HUES6 (cell line): ENCODE results near the gene PEPD.
A peak's percentile ranks its signal among the peaks of the same experiment; 100 is the strongest.
"Not testable (repeated sequence)": the region's sequence is repeated elsewhere in the genome, so short reads cannot be mapped to it uniquely, and the experiment has no call there.

Source experiments
- H3K27ac ChIP-seq: 2 replicates; pipeline ENCODE4 v1.7.0; 2013; ENCODE audit warnings: low read depth, mild to moderate bottlenecking, low read length, inconsistent platforms
- H3K27me3 ChIP-seq: 2 replicates; pipeline ENCODE4 v1.6.1; 2013; ENCODE audit warnings: low read length; ENCODE audit not compliant: control insufficient read depth, insufficient read depth
- H3K36me3 ChIP-seq: 2 replicates; pipeline ENCODE4 v1.6.1; 2013; ENCODE audit warnings: low read length; ENCODE audit not compliant: control insufficient read depth, insufficient read depth
- H3K4me1 ChIP-seq: 2 replicates; pipeline ENCODE4 v1.6.1; 2013; ENCODE audit warnings: low read length; ENCODE audit not compliant: control insufficient read depth, insufficient read depth
- H3K4me3 ChIP-seq: 2 replicates; pipeline ENCODE4 v1.5.1; 2013; ENCODE audit warnings: low read depth, low read length
- H3K9ac ChIP-seq: one replicate; pipeline ENCODE4 v1.6.1; 2013; ENCODE audit warnings: mild to moderate bottlenecking, low read length
- H3K9me3 ChIP-seq: 2 replicates; pipeline ENCODE4 v1.6.1; 2013; ENCODE audit warnings: low read depth, low read length; ENCODE audit not compliant: control insufficient read depth, insufficient read depth

PEPD gene

GRCh38 chr19:33521480-33522370, at the start of gene PEPD:
TSS of gene PEPD (minus strand) at chr19:33521791. CDS start at chr19:33521760, 31 bp downstream.
- Histone ChIP-seq H3K4me1 (peaks cover 17% of the 10 kb centered on the region; the same call in 1 of the 2 replicates), H3K4me3 (peak within 1 kb of the TSS; percentile 92), H3K9me3 (no peaks in the 10 kb centered on the region), H3K36me3 (no peaks in the 10 kb centered on the region), H3K27me3 (no peaks in the 10 kb centered on the region; the same call in 1 of the 2 replicates), H3K9ac (peak within 1 kb of the TSS; percentile 79), H3K27ac (peak within 1 kb of the TSS; percentile 28; the same call in 1 of the 2 replicates)

GRCh38 chr19:33569821-33570220, 48.2 kb upstream of the PEPD start:
- H3K4me3 ChIP-seq: no peak overlapping the region
- no peak overlapping the region for H3K27ac ChIP-seq
- H3K27me3 ChIP-seq: no peaks in the 10 kb centered on the region

DNA sequence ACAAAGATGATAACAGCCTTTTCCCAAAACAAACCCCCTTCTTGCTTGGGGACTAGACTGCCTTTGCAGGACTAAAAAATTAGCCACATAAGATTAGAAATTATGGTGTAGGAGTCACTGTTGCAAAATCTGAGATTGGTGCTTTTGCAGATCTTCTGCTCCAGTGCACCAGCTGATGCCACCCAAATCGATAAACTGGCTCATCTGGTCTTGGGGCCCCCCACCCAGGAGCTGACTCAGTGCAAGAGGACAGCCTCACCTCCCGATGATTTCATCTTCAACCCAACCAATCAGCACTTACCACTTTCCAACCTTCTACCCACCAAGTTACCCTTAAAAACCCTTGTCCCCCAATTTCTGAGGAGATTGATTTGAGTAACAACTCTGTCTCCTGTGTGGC, 47.1 kb upstream of the PEPD start:
- Histone ChIP-seq H3K4me1 (peaks cover 33% of the 10 kb centered on the region), H3K27ac (no peak overlapping the region), H3K27me3 (no peaks in the 10 kb centered on the region), H3K9me3 (peaks cover 2% of the 10 kb centered on the region), H3K36me3 (no peaks in the 10 kb centered on the region), H3K4me3 (no peak overlapping the region), H3K9ac (no peak overlapping the region)

More at GRCh38 chr19:33569821-33570220, 48.2 kb upstream of the PEPD start:
- peaks cover 11% of the 10 kb centered on the region for H3K9me3 ChIP-seq
- no peaks in the 10 kb centered on the region for H3K36me3 ChIP-seq
- no peak overlapping the region for H3K9ac ChIP-seq
- peaks cover 32% of the 10 kb centered on the region for H3K4me1 ChIP-seq

DNA sequence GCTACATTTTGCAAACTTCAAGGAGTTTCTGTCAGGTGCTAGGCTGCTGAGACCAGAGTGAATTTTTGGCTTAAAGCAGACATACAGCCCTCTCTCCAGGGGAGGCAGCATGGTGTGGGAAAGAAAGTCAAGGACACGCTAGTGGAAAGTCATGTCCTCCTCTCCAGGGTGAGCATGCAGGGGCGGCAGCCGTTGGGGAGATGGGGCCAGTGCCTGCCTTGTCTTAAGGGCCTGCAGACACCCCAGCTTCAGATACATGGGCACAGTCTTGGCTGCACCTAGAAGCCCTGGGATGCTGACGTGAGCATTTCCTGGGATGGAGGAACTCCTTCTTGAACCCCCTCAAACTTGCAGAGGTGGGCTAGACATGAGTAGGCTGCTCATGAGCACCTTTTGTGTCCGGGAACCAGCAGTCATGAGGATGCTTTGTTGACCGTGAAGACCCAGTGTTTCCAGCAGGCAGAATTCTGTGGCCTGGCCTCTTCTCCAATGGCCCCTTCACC, 43.3 kb upstream of the PEPD start:
- no peak overlapping the region for H3K9ac ChIP-seq
- H3K36me3 ChIP-seq: no peaks in the 10 kb centered on the region
- no peak overlapping the region for H3K4me3 ChIP-seq
- no peaks in the 10 kb centered on the region for H3K27me3 ChIP-seq
- no peak overlapping the region for H3K27ac ChIP-seq
- H3K9me3 ChIP-seq: no peaks in the 10 kb centered on the region
- peaks cover 29% of the 10 kb centered on the region for H3K4me1 ChIP-seq

- H3K9ac ChIP-seq: no peak overlapping the region
- no peaks in the 10 kb centered on the region for H3K27me3 ChIP-seq
- no peak overlapping the region for H3K27ac ChIP-seq
- H3K4me3 ChIP-seq: no peak overlapping the region
- no peaks in the 10 kb centered on the region for H3K9me3 ChIP-seq
- H3K4me1 ChIP-seq: peaks cover 26% of the 10 kb centered on the region
- no peaks in the 10 kb centered on the region for H3K36me3 ChIP-seq
Observed at GRCh38 chr19:33562636-33563035, 41.0 kb upstream of the PEPD start.

DNA sequence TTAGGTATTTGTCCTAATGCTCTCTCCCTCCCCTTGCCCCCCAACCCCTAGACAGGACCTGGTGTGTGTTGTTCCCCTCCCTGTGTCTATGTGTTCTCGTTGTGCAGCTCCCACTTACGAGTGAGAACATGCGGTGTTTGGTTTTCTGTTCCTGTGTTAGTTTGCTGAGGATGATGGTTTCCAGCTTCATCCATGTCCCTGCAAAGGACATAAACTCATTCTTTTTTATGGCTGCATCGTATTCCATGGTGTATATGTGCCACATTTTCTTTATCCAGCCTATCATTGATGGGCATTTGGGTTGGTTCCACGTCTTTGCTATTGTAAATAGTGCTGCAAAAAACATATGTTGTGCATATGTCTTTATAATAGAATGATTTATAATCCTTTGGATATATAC, 40.1 kb upstream of the PEPD start:
- peaks cover 19% of the 10 kb centered on the region for H3K4me1 ChIP-seq
- not testable (repeated sequence) for H3K9me3 ChIP-seq, H3K9ac ChIP-seq, H3K4me3 ChIP-seq, H3K27ac ChIP-seq, H3K27me3 ChIP-seq, H3K36me3 ChIP-seq

GRCh38 chr19:33561261-33561660, 39.7 kb upstream of the PEPD start:
- Histone ChIP-seq H3K27me3 (no peaks in the 10 kb centered on the region), H3K4me1 (peaks cover 15% of the 10 kb centered on the region), H3K9ac (no peak overlapping the region), H3K36me3 (no peaks in the 10 kb centered on the region), H3K27ac (no peak overlapping the region), H3K9me3 (no peaks in the 10 kb centered on the region), H3K4me3 (no peak overlapping the region)

- no peaks in the 10 kb centered on the region for H3K9me3 ChIP-seq
- H3K27me3 ChIP-seq: no peaks in the 10 kb centered on the region
- H3K36me3 ChIP-seq: no peaks in the 10 kb centered on the region
- peaks cover 3% of the 10 kb centered on the region; the same call in 1 of the 2 replicates for H3K4me1 ChIP-seq
- no peak overlapping the region for H3K27ac ChIP-seq
- H3K9ac ChIP-seq: no peak overlapping the region
- no peak overlapping the region for H3K4me3 ChIP-seq
Observed at GRCh38 chr19:33559996-33560395, 38.4 kb upstream of the PEPD start.

- H3K27me3 ChIP-seq: no peaks in the 10 kb centered on the region
- H3K9me3 ChIP-seq: no peaks in the 10 kb centered on the region
- H3K27ac ChIP-seq: no peak overlapping the region
Observed at GRCh38 chr19:33558856-33559255, 37.3 kb upstream of the PEPD start.

DNA sequence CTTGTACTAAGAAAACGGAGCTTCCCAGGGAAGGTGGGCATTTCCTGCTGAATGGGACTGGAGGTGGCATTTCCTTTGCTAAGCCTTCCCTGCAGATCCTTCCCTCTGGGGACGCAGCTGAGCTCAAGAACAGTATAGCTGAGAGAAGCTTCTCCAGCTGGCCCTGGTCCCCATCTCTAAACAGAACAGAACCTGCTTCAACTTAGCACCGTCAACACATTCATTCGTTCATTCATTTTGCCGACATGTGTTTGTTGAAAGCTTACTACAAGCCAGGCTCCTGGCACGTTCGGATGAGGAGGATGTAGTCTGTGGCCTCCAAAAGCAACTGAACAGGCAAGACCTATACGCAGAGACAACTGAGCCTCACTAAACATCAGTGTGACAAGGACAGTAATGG, 36.6 kb upstream of the PEPD start:
- no peaks in the 10 kb centered on the region for H3K27me3 ChIP-seq
- 0 out of 2 replicates have a peak, but pooled peaks cover 6% of the 10 kb centered on the region for H3K4me1 ChIP-seq

More at GRCh38 chr19:33558856-33559255, 37.3 kb upstream of the PEPD start:
- no peak overlapping the region for H3K9ac ChIP-seq
- H3K4me1 ChIP-seq: no peaks in the 10 kb centered on the region
- H3K36me3 ChIP-seq: no peaks in the 10 kb centered on the region
- no peak overlapping the region for H3K4me3 ChIP-seq

DNA sequence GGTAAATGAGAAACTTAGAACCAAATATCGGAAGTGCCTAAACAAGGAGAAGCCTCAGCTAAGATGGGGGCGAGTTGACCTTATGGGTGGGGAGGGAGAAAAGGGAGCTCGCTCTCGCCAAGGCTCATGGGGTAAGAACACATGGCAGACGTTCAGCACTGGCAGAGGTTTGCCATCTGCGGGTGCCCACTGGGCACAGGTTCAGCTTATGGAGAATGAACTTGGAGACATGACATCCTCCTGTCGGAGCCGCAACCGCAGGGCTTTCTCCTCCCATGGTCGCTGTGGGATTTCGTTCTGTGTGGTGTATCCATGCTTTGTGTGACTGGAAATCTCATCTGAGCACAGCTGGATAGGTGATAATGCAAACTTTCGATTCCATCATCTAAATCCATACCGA, 36.1 kb upstream of the PEPD start:
- Histone ChIP-seq H3K4me3 (no peak overlapping the region), H3K27me3 (no peaks in the 10 kb centered on the region), H3K27ac (no peak overlapping the region), H3K36me3 (no peaks in the 10 kb centered on the region), H3K9me3 (no peaks in the 10 kb centered on the region), H3K4me1 (0 out of 2 replicates have a peak, but pooled peaks cover 6% of the 10 kb centered on the region), H3K9ac (no peak overlapping the region)

More for the DNA sequence above, 36.6 kb upstream of the PEPD start:
- Histone ChIP-seq H3K9me3 (no peaks in the 10 kb centered on the region), H3K27ac (no peak overlapping the region), H3K9ac (no peak overlapping the region), H3K36me3 (no peaks in the 10 kb centered on the region), H3K4me3 (no peak overlapping the region)
